RWPE1 (cell line): ENCODE data around the gene TRPM5.

Experiments
- CTCF ChIA-PET: fragments of 350-600 bp; sonication (Branson Sonifier 250); formaldehyde crosslinking; extraction: SDS; loops from one replicate; lab custom pipeline; 2021; lab: Yijun Ruan, JAX
- POLR2A ChIA-PET: fragments of 400-600 bp; formaldehyde crosslinking; extraction: SDS; loops from one replicate; lab custom pipeline; 2020; ENCODE audit warnings: antibody characterized with exemption; ENCODE audit not compliant: low non-redundant PET; lab: Yijun Ruan, JAX
- DNase-seq: peaks from one replicate; pipeline ENCODE4 v3.0.0; 2012; ENCODE audit warnings: low spot score
- H3K27ac ChIP-seq: fragments of 450-650 bp; 2 replicates; pipeline ENCODE4 v1.5.1; 2017
- CTCF ChIP-seq: fragments of 450-650 bp; conservative IDR thresholded peaks from 2 replicates; pipeline ENCODE4 v1.5.1; 2017; ENCODE audit warnings: low read depth, mild to moderate bottlenecking

Gene TRPM5

DNA sequence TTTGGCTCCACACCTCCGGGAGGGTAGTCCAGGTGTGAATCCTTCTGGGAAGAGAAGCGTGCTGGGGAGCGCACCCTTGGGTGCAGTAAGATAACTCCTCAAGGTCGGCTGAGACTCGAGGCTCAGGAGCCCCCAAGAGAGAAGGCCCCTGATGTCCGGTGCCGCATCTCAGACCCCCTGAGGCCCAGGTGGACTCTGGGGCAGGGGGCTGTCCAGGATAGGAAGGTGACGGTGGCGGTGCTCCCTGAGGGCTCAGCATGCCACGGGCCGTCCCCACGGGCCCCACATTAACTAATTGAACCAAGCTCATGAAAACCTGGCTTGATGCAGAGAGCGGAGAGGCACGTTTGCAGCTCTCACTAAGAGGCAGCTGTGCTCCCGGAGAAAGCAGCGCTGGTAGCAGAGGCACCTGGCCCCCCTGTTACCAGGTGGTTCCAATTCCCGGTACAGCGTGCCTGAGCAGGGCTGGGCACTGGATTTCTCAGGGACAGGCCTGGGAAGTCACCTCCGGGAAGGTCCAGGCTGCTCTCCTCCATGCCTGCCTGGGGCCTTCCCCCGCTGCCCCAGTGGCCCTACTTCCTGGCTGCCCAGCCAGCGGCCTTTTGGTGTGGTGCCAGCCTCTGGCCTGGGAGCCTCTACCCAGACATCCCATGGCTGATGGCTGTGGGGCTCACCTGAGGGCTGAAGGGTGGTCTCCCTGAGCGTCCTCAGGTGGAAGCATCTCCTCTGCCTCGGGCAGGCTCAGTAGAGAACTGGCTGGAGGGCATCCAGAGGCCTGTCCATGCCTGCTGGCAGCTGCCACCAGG lies 1.6 kb upstream of the TRPM5 start:
- no peak for DNase-seq
- POLR2A ChIA-PET = no interaction called here
- CTCF ChIA-PET = interaction anchor here (0.7 kb wide), 1 partner anchor 31 kb away, joined by 3 read pairs; no protein-coding TSS in a partner anchor
- TF ChIP-seq CTCF = no peak
- no peak overlapping the region for H3K27ac ChIP-seq

DNA sequence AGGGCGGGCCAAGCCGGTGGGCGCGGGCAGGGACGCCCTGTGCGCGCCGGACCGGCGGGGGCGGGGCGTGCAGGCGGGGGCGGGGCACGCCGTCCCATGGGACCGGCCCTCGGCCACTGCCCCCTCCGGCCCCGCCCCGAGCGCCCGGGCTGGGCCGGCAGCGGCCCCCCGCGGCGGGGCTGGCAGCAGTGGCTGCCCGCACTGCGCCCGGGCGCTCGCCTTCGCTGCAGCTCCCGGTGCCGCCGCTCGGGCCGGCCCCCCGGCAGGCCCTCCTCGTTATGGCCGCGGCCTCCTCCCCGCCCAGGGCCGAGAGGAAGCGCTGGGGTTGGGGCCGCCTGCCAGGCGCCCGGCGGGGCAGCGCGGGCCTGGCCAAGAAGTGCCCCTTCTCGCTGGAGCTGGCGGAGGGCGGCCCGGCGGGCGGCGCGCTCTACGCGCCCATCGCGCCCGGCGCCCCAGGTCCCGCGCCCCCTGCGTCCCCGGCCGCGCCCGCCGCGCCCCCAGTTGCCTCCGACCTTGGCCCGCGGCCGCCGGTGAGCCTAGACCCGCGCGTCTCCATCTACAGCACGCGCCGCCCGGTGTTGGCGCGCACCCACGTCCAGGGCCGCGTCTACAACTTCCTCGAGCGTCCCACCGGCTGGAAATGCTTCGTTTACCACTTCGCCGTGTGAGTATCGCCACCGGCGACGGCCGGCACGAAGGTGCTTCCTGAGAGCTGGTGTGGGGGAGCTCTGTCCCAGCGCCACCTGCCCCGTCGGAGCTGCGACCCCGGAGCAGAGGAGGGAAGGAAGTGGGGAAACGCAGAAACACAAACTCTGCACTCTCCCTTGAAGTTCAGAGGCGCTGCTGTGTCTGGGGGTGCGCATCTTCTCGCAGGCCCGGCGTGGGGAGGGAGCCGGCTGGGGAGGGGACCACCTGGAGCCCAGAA lies 769 bp upstream of the TRPM5 start, which contains the start of gene KCNQ1:
Gene KCNQ1, plus strand, starts transcription at position 188 of the 925 bp plus-strand sequence. Its CDS starts 91 bp downstream, at position 279.
- ChIA-PET POLR2A (no interaction called here), CTCF (interaction anchor here (0.7 kb wide), 2 partner anchors 25 to 32 kb away, joined by 3 to 5 read pairs; no protein-coding TSS in a partner anchor)
- TF ChIP-seq CTCF = no peak
- peak; percentile 63 for DNase-seq
- H3K27ac ChIP-seq = no peak within 1 kb of the TSS

DNA sequence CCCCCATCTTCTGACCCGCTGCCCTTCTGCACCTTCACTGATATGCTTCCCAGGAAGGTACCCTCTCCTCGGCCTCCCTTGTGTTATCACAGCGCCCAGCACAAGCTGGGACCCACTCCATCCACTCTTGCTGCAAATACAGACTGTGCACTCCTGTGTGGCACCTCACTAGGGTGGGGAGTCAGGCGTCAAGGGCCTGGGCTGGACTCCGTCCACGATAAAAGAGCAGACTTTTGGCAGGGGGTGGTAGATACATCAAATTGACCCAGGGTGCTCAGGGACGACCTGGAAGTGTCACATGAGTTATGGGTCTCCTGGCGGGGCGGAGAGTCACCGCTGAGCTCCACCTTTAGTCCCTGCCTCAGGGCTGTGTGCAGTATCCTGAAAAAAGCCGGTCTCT lies 908 bp downstream of the TRPM5 start:
- CTCF ChIA-PET = interaction anchor here (0.7 to 1.0 kb wide), 2 partner anchors 22 to 89 kb away, joined by 4 to 5 read pairs; no protein-coding TSS in a partner anchor
- H3K27ac ChIP-seq = no peak overlapping the region
- no peak for TF ChIP-seq CTCF
- no peak for DNase-seq
- POLR2A ChIA-PET = no interaction called here

DNA sequence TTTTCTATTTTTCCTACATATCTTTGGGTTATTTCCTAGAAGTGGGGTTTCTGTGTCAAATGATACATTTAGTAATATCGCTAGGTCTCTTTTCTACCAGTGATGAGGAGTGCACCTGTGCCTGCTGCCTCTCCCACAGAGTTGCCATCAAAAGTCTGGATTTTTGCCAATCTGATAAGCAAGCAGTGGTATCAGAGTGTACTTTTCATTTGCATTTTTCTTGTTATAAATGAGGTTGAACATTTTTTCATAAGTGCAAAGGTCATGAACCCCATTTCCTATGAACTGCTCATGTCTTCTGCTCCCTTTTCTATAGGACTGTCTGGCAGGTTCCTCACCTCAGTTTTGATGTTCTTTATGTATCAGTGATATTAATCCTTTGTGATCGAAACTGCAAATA lies 1.7 kb downstream of the TRPM5 start:
- H3K27ac ChIP-seq = no peak overlapping the region
- ChIA-PET CTCF (no interaction called here), POLR2A (no interaction called here)
- no peak for DNase-seq
- no peak for TF ChIP-seq CTCF

DNA sequence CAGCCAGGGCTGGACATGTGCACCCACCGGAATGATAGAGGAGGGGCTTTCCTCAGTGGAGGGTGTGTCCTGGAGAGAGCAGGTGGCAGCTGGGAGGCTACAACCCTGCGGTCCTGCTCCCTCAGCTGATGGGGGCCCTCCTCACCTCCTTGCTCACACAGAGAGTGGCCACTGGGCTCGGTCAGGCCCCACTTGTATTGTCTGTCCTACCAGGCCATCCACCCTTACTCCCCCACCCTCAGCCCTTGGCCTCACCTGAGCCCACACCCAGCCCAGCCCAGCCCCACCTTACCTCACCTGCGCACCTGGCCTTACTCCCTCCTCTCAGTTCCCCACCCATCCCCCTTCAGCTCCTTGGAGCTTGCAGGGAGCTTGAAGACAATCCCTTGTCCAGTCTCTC lies 3.1 kb downstream of the TRPM5 start:
- ChIA-PET POLR2A (interaction anchor here (0.6 kb wide), 1 partner anchor 9 kb away, joined by 3 read pairs; no protein-coding TSS in a partner anchor), CTCF (interaction anchor here (0.6 to 1.4 kb wide), 3 partner anchors 14 to 741 kb away, joined by 4 to 6 read pairs (median 4); no protein-coding TSS in a partner anchor)
- DNase-seq = no peak
- H3K27ac ChIP-seq = no peak overlapping the region
- no peak for TF ChIP-seq CTCF

GRCh38 chr11:2440646-2441045 lies 3.7 kb downstream of the TRPM5 start:
- CTCF ChIA-PET = interaction anchor here (1.4 kb wide), 1 partner anchor 20 kb away, joined by 6 read pairs; no protein-coding TSS in a partner anchor
- POLR2A ChIA-PET = interaction anchor here (0.6 kb wide), 1 partner anchor 9 kb away, joined by 3 read pairs; no protein-coding TSS in a partner anchor
- no peak for DNase-seq
- no peak overlapping the region for H3K27ac ChIP-seq
- no peak for TF ChIP-seq CTCF
